Neural cell (in vitro differentiated cells): Measurements from ENCODE around the gene MEDAG. TPM values are rescaled to one million over a fixed set of nuclear protein-coding genes. Genes with fewer than 3 reads are reported as not detected.

ENCODE experiments used
- H2AFZ ChIP-seq: fragments of 200-600, 300-800 bp; sonication (generic), shearing (Covaris generic); 2 replicates; pipeline ENCODE4 v1.6.0; 2014; ENCODE audit warnings: low read depth, mild to moderate bottlenecking, antibody characterized with exemption, low read length, moderate library complexity
- H3F3A ChIP-seq: fragments of 200-600 bp; shearing (Covaris generic); 2 replicates; pipeline ENCODE4 v1.6.1; 2016; ENCODE audit warnings: mild to moderate bottlenecking, moderate library complexity, mixed read lengths, antibody characterized with exemption, low read length; ENCODE audit not compliant: insufficient read depth, poor library complexity, severe bottlenecking
- H3K27ac ChIP-seq: fragments of 200-600, 300-800 bp; sonication (generic), shearing (Covaris generic); 2 replicates; pipeline ENCODE4 v1.5.1; 2014; ENCODE audit warnings: mild to moderate bottlenecking, low read length, moderate library complexity
- H3K27me3 ChIP-seq: fragments of 300-800, 200-600 bp; sonication (generic), shearing (Covaris generic); 2 replicates; pipeline ENCODE4 v1.6.0; 2014; ENCODE audit warnings: mild to moderate bottlenecking, low read depth, low read length, moderate library complexity; ENCODE audit not compliant: insufficient read depth
- H3K36me3 ChIP-seq: fragments of 300-800, 200-600 bp; sonication (generic), shearing (Covaris generic); 2 replicates; pipeline ENCODE4 v1.5.1; 2014; ENCODE audit warnings: mild to moderate bottlenecking, antibody characterized with exemption, low read length, moderate library complexity; ENCODE audit not compliant: insufficient read depth
- H3K4me2 ChIP-seq: fragments of 300-800, 200-600 bp; sonication (generic), shearing (Covaris generic); 2 replicates; pipeline ENCODE4 v1.6.0; 2014; ENCODE audit warnings: mild to moderate bottlenecking, low read length
- H3K4me3 ChIP-seq: fragments of 300-800, 200-600 bp; sonication (generic), shearing (Covaris generic); 2 replicates; pipeline ENCODE4 v1.5.1; 2014; ENCODE audit warnings: mild to moderate bottlenecking, low read length, moderate library complexity
- H3K79me2 ChIP-seq: fragments of 200-600 bp; shearing (Covaris generic); replicated peaks from 2 replicates; pipeline ENCODE4 v1.6.0; 2014; ENCODE audit warnings: mild to moderate bottlenecking, low read length, moderate library complexity; ENCODE audit not compliant: insufficient read depth
- H3K9ac ChIP-seq: fragments of 300-800, 200-600 bp; sonication (generic), shearing (Covaris generic); 2 replicates; pipeline ENCODE4 v1.6.1; 2016; ENCODE audit warnings: mild to moderate bottlenecking, low read length, mixed read lengths
- H3K9me2 ChIP-seq: fragments of 200-600 bp; shearing (Covaris generic); 2 replicates; pipeline ENCODE4 v1.6.1; 2016; ENCODE audit warnings: mild to moderate bottlenecking, low read length, mixed read lengths; ENCODE audit not compliant: insufficient read depth
- H3K9me3 ChIP-seq: fragments of 200-600, 300-800 bp; sonication (generic), shearing (Covaris generic); 2 replicates; pipeline ENCODE4 v1.6.1; 2016; ENCODE audit warnings: mild to moderate bottlenecking, mixed run types, low read length, moderate library complexity, mixed read lengths
- H4K20me1 ChIP-seq: fragments of 200-600 bp; shearing (Covaris generic); 2 replicates; pipeline ENCODE4 v1.6.1; 2016; ENCODE audit warnings: mild to moderate bottlenecking, mixed run types; ENCODE audit not compliant: insufficient read depth
- CTCF ChIP-seq: fragments of 450-650 bp; IDR thresholded peaks from 2 replicates; pipeline ENCODE4 v1.5.1; 2014; ENCODE audit warnings: antibody characterized with exemption, mild to moderate bottlenecking, moderate library complexity; ENCODE audit not compliant: poor library complexity, severe bottlenecking
- EP300 ChIP-seq: fragments of 450-650 bp; conservative IDR thresholded peaks from 2 replicates; pipeline ENCODE4 v1.6.1; 2014; ENCODE audit warnings: antibody characterized with exemption, mild to moderate bottlenecking, moderate library complexity; ENCODE audit not compliant: poor library complexity, severe bottlenecking
- EZH2 ChIP-seq: fragments of 200-600, 300-800 bp; shearing (Covaris generic), sonication (generic); IDR thresholded peaks from 2 replicates; pipeline ENCODE4 v1.6.1; 2014; ENCODE audit warnings: antibody characterized with exemption, low read length, borderline replicate concordance, mild to moderate bottlenecking; ENCODE audit not compliant: insufficient read depth, poor library complexity, severe bottlenecking
- MXI1 ChIP-seq: fragments of 450-650 bp; conservative IDR thresholded peaks from 2 replicates; pipeline ENCODE4 v1.6.1; 2014; ENCODE audit warnings: antibody characterized with exemption, mild to moderate bottlenecking; ENCODE audit not compliant: poor library complexity, severe bottlenecking
- POLR2AphosphoS5 ChIP-seq: IDR thresholded peaks from 2 replicates; pipeline ENCODE4 v1.6.1; 2012
- RAD21 ChIP-seq: fragments of 450-650 bp; conservative IDR thresholded peaks from 2 replicates; pipeline ENCODE4 v1.6.1; 2014; ENCODE audit warnings: antibody characterized with exemption, mild to moderate bottlenecking, moderate library complexity
- REST ChIP-seq: IDR thresholded peaks from 2 replicates; pipeline ENCODE4 v1.6.1; 2012; ENCODE audit warnings: borderline replicate concordance
- SMC3 ChIP-seq: fragments of 450-650 bp; conservative IDR thresholded peaks from 2 replicates; pipeline ENCODE4 v1.6.1; 2014; ENCODE audit warnings: antibody characterized with exemption, mild to moderate bottlenecking, moderate library complexity; ENCODE audit not compliant: poor library complexity
- TAF1 ChIP-seq: IDR thresholded peaks from 2 replicates; pipeline ENCODE4 v1.6.1; 2012; ENCODE audit warnings: low read depth
- polyA plus RNA-seq: library from polyadenylated mRNA; depleted of rRNA; stranded (reverse); fragments of >200 nt; gene quantifications from 2 replicates; pipeline ENCODE4 v1.2.3, GENCODE V29; 2014

MEDAG gene
- polyA plus RNA-seq, 1 donor from 2014 or later = not detected

- Histone ChIP-seq H3K4me3 (no peak overlapping the region), H3K9ac (no peak overlapping the region), H2AFZ (no peak overlapping the region), H3K27me3 (no peaks in the 10 kb centered on the region), H4K20me1 (no peaks in the 10 kb centered on the region), H3F3A (no peaks in the 10 kb centered on the region), H3K79me2 (no peaks in the 10 kb centered on the region), H3K9me3 (no peaks in the 10 kb centered on the region), H3K27ac (no peak overlapping the region), H3K36me3 (no peaks in the 10 kb centered on the region), H3K4me2 (no peak overlapping the region), H3K9me2 (no peaks in the 10 kb centered on the region)
- TF ChIP-seq POLR2AphosphoS5 (no peak), REST (no peak), SMC3 (no peak), TAF1 (no peak), MXI1 (no peak), CTCF (no peak), EP300 (no peak), RAD21 (no peak), EZH2 (no peak)
These were observed 21.5 kb upstream of the MEDAG start for GRCh38 chr13:30884543-30884942.

GRCh38 chr13:30889196-30889690 is 16.8 kb upstream of the MEDAG start:
- TF ChIP-seq EZH2 (no peak), EP300 (no peak), CTCF (no peak)
- Histone ChIP-seq H3K4me2 (no peak overlapping the region), H2AFZ (no peak overlapping the region), H4K20me1 (no peaks in the 10 kb centered on the region), H3K36me3 (no peaks in the 10 kb centered on the region), H3F3A (no peaks in the 10 kb centered on the region), H3K27ac (no peak overlapping the region), H3K9me3 (no peaks in the 10 kb centered on the region), H3K27me3 (no peaks in the 10 kb centered on the region), H3K9me2 (no peaks in the 10 kb centered on the region), H3K9ac (no peak overlapping the region), H3K79me2 (no peaks in the 10 kb centered on the region), H3K4me3 (no peak overlapping the region)
